Liver (tissue), 9 donors: ENCODE measurements around the gene SF1. TPM values are rescaled to one million over a fixed set of nuclear protein-coding genes. Genes with fewer than 3 reads are reported as not detected.

Source experiments
- DNase-seq: peaks from one replicate; pipeline ENCODE4 v3.0.0-alpha.2; 2017; ENCODE audit warnings: low spot score
- H3K27ac ChIP-seq, 2 donors: one replicate each; pipeline ENCODE4 v1.7.0; 2013; ENCODE audit warnings: inconsistent platforms in 2 of 2, low read length in 2 of 2, control low read depth in 1 of 2, low read depth in 1 of 2, mild to moderate bottlenecking in 1 of 2
- H3K27me3 ChIP-seq, 4 donors: one replicate each; pipeline versions ENCODE4 v1.6.1 to v1.7.0; 2013; ENCODE audit warnings: low read length in 3 of 4, inconsistent platforms in 1 of 4, mild to moderate bottlenecking in 1 of 4, moderate library complexity in 1 of 4; ENCODE audit not compliant: control insufficient read depth in 4 of 4, insufficient read depth in 4 of 4
- H3K36me3 ChIP-seq, 4 donors: one replicate each; pipeline versions ENCODE4 v1.6.1 to v1.7.0; 2013; ENCODE audit warnings: low read length in 3 of 4, mild to moderate bottlenecking in 3 of 4, low read depth in 1 of 4, moderate library complexity in 1 of 4; ENCODE audit not compliant: control insufficient read depth in 4 of 4, insufficient read depth in 3 of 4
- H3K4me1 ChIP-seq, 4 donors: one replicate each; pipeline versions ENCODE4 v1.6.1 to v1.7.0; 2013; ENCODE audit warnings: low read length in 3 of 4, mild to moderate bottlenecking in 3 of 4, moderate library complexity in 1 of 4; ENCODE audit not compliant: control insufficient read depth in 4 of 4, insufficient read depth in 4 of 4
- H3K4me3 ChIP-seq, 3 donors: one replicate each; pipeline versions ENCODE4 v1.6.1 to v1.7.0; 2013; ENCODE audit warnings: low read length in 3 of 3, control low read depth in 1 of 3, low read depth in 1 of 3, mild to moderate bottlenecking in 1 of 3
- H3K9ac ChIP-seq, 2 donors: one replicate each; pipeline ENCODE4 v1.7.0; 2013; ENCODE audit warnings: low read length in 2 of 2, mild to moderate bottlenecking in 2 of 2, moderate library complexity in 2 of 2, control low read depth in 1 of 2, low read depth in 1 of 2
- H3K9me3 ChIP-seq, 4 donors: one replicate each; pipeline versions ENCODE4 v1.6.1 to v1.7.0; 2013; ENCODE audit warnings: low read length in 3 of 4; ENCODE audit not compliant: control insufficient read depth in 4 of 4
- ATF3 ChIP-seq: IDR thresholded peaks from 2 replicates; pipeline ENCODE4 v1.6.1; 2016; ENCODE audit warnings: antibody characterized with exemption
- CTCF ChIP-seq: fragments of 150-350 bp; IDR thresholded peaks from 2 replicates; pipeline ENCODE4 v1.5.1; 2017; ENCODE audit warnings: improper control_type of control experiment, low read depth, low read length; ENCODE audit not compliant: missing input control
- EGR1 ChIP-seq, 2 donors: IDR thresholded peaks; 2 replicates each; pipeline ENCODE4 v1.6.1; 2016 to 2018; ENCODE audit warnings: antibody characterized with exemption in 2 of 2, low read depth in 2 of 2
- FOXA1 ChIP-seq: IDR thresholded peaks from 2 replicates; pipeline ENCODE4 v1.6.1; 2016; ENCODE audit warnings: antibody characterized with exemption
- FOXA2 ChIP-seq: IDR thresholded peaks from 2 replicates; pipeline ENCODE4 v1.6.1; 2016; ENCODE audit warnings: antibody characterized with exemption
- GABPA ChIP-seq, 2 donors: IDR thresholded peaks in 1 of 2; conservative IDR thresholded peaks in 1 of 2; 2 replicates each; pipeline ENCODE4 v1.6.1; 2016; ENCODE audit warnings: antibody characterized with exemption in 2 of 2, mild to moderate bottlenecking in 1 of 2, moderate library complexity in 1 of 2
- HNF4A ChIP-seq, 2 donors: conservative IDR thresholded peaks; 2 replicates each; pipeline ENCODE4 v1.6.1; 2016; ENCODE audit warnings: antibody characterized with exemption in 2 of 2, mild to moderate bottlenecking in 2 of 2
- HNF4G ChIP-seq: IDR thresholded peaks from 2 replicates; pipeline ENCODE4 v1.6.1; 2016; ENCODE audit warnings: antibody characterized with exemption
- JUND ChIP-seq, 2 donors: IDR thresholded peaks; 2 replicates each; pipeline ENCODE4 v1.6.1; 2016; ENCODE audit warnings: antibody characterized with exemption in 2 of 2
- MAX ChIP-seq: IDR thresholded peaks from 2 replicates; pipeline ENCODE4 v1.6.1; 2016; ENCODE audit warnings: antibody characterized with exemption
- NR2F2 ChIP-seq: IDR thresholded peaks from 2 replicates; pipeline ENCODE4 v1.6.1; 2016; ENCODE audit warnings: antibody characterized with exemption
- RAD21 ChIP-seq, 2 donors: IDR thresholded peaks; 2 replicates each; pipeline ENCODE4 v1.6.1; 2016; ENCODE audit warnings: antibody characterized with exemption in 2 of 2, mild to moderate bottlenecking in 2 of 2
- RXRA ChIP-seq, 2 donors: IDR thresholded peaks; 2 replicates each; pipeline ENCODE4 v1.6.1; 2017 to 2018; ENCODE audit warnings: antibody characterized with exemption in 2 of 2, mild to moderate bottlenecking in 1 of 2
- SP1 ChIP-seq: IDR thresholded peaks from 2 replicates; pipeline ENCODE4 v1.6.1; 2018; ENCODE audit warnings: antibody characterized with exemption, mild to moderate bottlenecking
- TAF1 ChIP-seq: conservative IDR thresholded peaks from 2 replicates; pipeline ENCODE4 v1.6.1; 2016; ENCODE audit warnings: antibody characterized with exemption, mild to moderate bottlenecking
- YY1 ChIP-seq: IDR thresholded peaks from 2 replicates; pipeline ENCODE4 v1.6.1; 2016; ENCODE audit warnings: antibody characterized with exemption, mild to moderate bottlenecking
- WGBS: extraction: QIAGEN DNeasy Blood & Tissue Kit; methylation state at CpG from one replicate; pipeline ENCODE4 v1.1.7; 2013; 5-methylcytosine and 5-hydroxymethylcytosine counted together
- polyA plus RNA-seq, 2 donors: library from polyadenylated mRNA; stranded (reverse) in 1 of 2; unstranded in 1 of 2; fragments of 200-250 nt in 1 of 2; fragments of >200 nt in 1 of 2; fragmentation: Nextera tagmentation in 1 of 2; extraction: Ambion mirVana in 1 of 2; gene quantifications; one replicate each; pipeline versions ENCODE4 v1.2.1 to v1.2.3, GENCODE V29; 2013 to 2015
- total RNA-seq, 2 donors: library from RNA; depleted of rRNA; stranded (reverse); fragments of >200 nt; gene quantifications; one replicate each; pipeline ENCODE4 v1.2.3, GENCODE V29; 2014
- TF ChIP-seq, protein P1 (sequence below): IDR thresholded peaks from 2 replicates; pipeline ENCODE4 v1.6.1; 2016; ENCODE audit warnings: antibody characterized with exemption
- TF ChIP-seq, protein P2 (sequence below): IDR thresholded peaks from 2 replicates; pipeline ENCODE4 v1.6.1; 2016; ENCODE audit warnings: antibody characterized with exemption, mild to moderate bottlenecking
- donor health status: healthy.
- donor health status: healthy.
- donor health status: healthy.
- donor health status: healthy.
- donor health status: healthy.

The SF1 gene
- total and polyA plus RNA-seq, 4 donors: 44.9 to 135 (median 50.1) TPM

- TF ChIP-seq SP1 (no peak), RAD21 (IDR thresholded peaks at IDR 0.05) (no peak), FOXA1 (no peak), YY1 (no peak), RXRA (IDR thresholded peaks at IDR 0.05) (no peak), JUND (IDR thresholded peaks at IDR 0.05) (no peak), EGR1 (IDR thresholded peaks at IDR 0.05; ENCODE audit: low read depth in 2 of 2) (no peak), TAF1 (no peak), ATF3 (no peak), HNF4A (conservative IDR thresholded peaks at IDR 0.05) (no peak), GABPA (IDR thresholded peaks at IDR 0.05 in 1 of 2, conservative IDR thresholded peaks at IDR 0.05 in 1 of 2) (no peak), HNF4G (no peak), MAX (no peak), NR2F2 (no peak), CTCF (no peak), FOXA2 (no peak)
- TF ChIP-seq, protein P1, sequence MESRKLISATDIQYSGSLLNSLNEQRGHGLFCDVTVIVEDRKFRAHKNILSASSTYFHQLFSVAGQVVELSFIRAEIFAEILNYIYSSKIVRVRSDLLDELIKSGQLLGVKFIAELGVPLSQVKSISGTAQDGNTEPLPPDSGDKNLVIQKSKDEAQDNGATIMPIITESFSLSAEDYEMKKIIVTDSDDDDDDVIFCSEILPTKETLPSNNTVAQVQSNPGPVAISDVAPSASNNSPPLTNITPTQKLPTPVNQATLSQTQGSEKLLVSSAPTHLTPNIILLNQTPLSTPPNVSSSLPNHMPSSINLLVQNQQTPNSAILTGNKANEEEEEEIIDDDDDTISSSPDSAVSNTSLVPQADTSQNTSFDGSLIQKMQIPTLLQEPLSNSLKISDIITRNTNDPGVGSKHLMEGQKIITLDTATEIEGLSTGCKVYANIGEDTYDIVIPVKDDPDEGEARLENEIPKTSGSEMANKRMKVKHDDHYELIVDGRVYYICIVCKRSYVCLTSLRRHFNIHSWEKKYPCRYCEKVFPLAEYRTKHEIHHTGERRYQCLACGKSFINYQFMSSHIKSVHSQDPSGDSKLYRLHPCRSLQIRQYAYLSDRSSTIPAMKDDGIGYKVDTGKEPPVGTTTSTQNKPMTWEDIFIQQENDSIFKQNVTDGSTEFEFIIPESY: no peak
- TF ChIP-seq, protein P2, sequence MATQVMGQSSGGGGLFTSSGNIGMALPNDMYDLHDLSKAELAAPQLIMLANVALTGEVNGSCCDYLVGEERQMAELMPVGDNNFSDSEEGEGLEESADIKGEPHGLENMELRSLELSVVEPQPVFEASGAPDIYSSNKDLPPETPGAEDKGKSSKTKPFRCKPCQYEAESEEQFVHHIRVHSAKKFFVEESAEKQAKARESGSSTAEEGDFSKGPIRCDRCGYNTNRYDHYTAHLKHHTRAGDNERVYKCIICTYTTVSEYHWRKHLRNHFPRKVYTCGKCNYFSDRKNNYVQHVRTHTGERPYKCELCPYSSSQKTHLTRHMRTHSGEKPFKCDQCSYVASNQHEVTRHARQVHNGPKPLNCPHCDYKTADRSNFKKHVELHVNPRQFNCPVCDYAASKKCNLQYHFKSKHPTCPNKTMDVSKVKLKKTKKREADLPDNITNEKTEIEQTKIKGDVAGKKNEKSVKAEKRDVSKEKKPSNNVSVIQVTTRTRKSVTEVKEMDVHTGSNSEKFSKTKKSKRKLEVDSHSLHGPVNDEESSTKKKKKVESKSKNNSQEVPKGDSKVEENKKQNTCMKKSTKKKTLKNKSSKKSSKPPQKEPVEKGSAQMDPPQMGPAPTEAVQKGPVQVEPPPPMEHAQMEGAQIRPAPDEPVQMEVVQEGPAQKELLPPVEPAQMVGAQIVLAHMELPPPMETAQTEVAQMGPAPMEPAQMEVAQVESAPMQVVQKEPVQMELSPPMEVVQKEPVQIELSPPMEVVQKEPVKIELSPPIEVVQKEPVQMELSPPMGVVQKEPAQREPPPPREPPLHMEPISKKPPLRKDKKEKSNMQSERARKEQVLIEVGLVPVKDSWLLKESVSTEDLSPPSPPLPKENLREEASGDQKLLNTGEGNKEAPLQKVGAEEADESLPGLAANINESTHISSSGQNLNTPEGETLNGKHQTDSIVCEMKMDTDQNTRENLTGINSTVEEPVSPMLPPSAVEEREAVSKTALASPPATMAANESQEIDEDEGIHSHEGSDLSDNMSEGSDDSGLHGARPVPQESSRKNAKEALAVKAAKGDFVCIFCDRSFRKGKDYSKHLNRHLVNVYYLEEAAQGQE: no peak
- WGBS: 50% methylated on average over 21 of the region's 21 CpGs
- DNase-seq: no peak
- H3K4me3 ChIP-seq: no peak overlapping the region
- H3K4me1 ChIP-seq: peaks cover 2 to 9% (median 4%) of the 10 kb centered on the region in 4 donors
- no peaks in the 10 kb centered on the region for H3K9me3 ChIP-seq
- H3K27ac ChIP-seq: no peak overlapping the region
- H3K9ac ChIP-seq: no peak overlapping the region
- H3K27me3 ChIP-seq: peaks cover 11 to 23% (median 14%) of the 10 kb centered on the region in 4 donors
- H3K36me3 ChIP-seq: no peaks in the 10 kb centered on the region
These were observed 61.7 kb downstream of the SF1 start for GRCh38 chr11:64716473-64717267.
